Peyer's patch (tissue), 4 donors: ENCODE data around the gene TSTD2. TPM values are rescaled to one million over a fixed set of nuclear protein-coding genes. Genes with fewer than 3 reads are reported as not detected.
A peak's percentile ranks its signal among the peaks of the same experiment; 100 is the strongest.
"Not testable (repeated sequence)": the region's sequence is repeated elsewhere in the genome, so short reads cannot be mapped to it uniquely, and the experiment has no call there.

Source experiments
- DNase-seq, 3 donors: peaks; one replicate each; pipeline ENCODE4 v3.0.0-alpha.2; 2017 to 2019
- H3K27ac ChIP-seq, 4 donors: fragments of 200-600 bp; sonication (generic); one replicate each; pipeline ENCODE4 v1.5.1; 2016 to 2019
- H3K27me3 ChIP-seq, 2 donors: fragments of 200-600 bp; sonication (generic); one replicate each; pipeline ENCODE4 v1.5.1; 2019
- H3K36me3 ChIP-seq, 3 donors: fragments of 200-600 bp; sonication (generic); one replicate each; pipeline ENCODE4 v1.5.1; 2016 to 2019
- H3K4me1 ChIP-seq, 4 donors: fragments of 200-600 bp; sonication (generic); one replicate each; pipeline ENCODE4 v1.5.1; 2016 to 2019
- H3K4me3 ChIP-seq, 4 donors: fragments of 200-600 bp; sonication (generic); 1 replicate in 3 of 4; 2 replicates in 1 of 4; pipeline ENCODE4 v1.5.1; 2016 to 2019; ENCODE audit warnings: mild to moderate bottlenecking in 1 of 4
- H3K9me3 ChIP-seq, 4 donors: fragments of 200-600 bp; sonication (generic); one replicate each; pipeline ENCODE4 v1.5.1; 2016 to 2019; ENCODE audit warnings: mild to moderate bottlenecking in 1 of 4
- POLR2A ChIP-seq, 2 donors: fragments of 450-650 bp; IDR thresholded peaks; one replicate each; pipeline ENCODE4 v1.5.1; 2017; ENCODE audit warnings: antibody characterized with exemption in 2 of 2, mild to moderate bottlenecking in 2 of 2, moderate library complexity in 2 of 2
- total RNA-seq, 4 donors: library from RNA; depleted of rRNA; stranded (reverse); fragments of >200 nt; gene quantifications; one replicate each; pipeline ENCODE4 v1.1.0, GENCODE V29; 2016
- TF ChIP-seq, protein P1 (sequence below), 6 experiments: fragments of 450-650 bp in 4 of 6; fragments of 200-600 bp in 2 of 6; sonication (generic) in 1 of 6; IDR thresholded peaks; one replicate each; pipeline ENCODE4 v1.5.1; 2017 to 2019; ENCODE audit warnings: antibody characterized with exemption in 6 of 6, mild to moderate bottlenecking in 3 of 6, moderate library complexity in 1 of 6

The TSTD2 gene
- total RNA-seq, 4 donors from 2014 or later, result 17.2 to 32.2 (median 21.8) TPM

DNA sequence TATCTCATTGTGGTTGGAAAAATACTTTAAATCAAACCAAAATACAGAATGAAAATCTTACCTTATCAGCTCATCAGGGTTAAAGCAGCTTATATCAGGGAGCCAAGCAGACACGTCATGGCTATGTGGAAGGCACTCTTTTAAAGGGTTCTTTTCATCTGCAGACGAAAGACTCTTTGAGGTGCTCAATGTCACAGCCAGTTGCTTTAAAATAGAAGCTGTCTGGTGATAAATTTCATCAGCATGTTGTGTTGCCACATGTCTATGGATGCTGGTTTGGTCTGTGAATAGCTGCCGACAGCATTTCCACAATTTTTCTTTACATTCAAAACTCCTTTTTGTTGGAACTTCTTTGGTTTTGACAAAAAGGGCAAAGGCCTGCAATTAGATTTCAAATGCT, 7.5 kb downstream of the TSTD2 start:
- no peaks in the 10 kb centered on the region for H3K4me1 ChIP-seq
- no peaks in the 10 kb centered on the region for H3K27me3 ChIP-seq
- no peak overlapping the region for H3K27ac ChIP-seq
- no peak for TF ChIP-seq POLR2A (IDR thresholded peaks at IDR 0.05)
- TF ChIP-seq, protein P1, sequence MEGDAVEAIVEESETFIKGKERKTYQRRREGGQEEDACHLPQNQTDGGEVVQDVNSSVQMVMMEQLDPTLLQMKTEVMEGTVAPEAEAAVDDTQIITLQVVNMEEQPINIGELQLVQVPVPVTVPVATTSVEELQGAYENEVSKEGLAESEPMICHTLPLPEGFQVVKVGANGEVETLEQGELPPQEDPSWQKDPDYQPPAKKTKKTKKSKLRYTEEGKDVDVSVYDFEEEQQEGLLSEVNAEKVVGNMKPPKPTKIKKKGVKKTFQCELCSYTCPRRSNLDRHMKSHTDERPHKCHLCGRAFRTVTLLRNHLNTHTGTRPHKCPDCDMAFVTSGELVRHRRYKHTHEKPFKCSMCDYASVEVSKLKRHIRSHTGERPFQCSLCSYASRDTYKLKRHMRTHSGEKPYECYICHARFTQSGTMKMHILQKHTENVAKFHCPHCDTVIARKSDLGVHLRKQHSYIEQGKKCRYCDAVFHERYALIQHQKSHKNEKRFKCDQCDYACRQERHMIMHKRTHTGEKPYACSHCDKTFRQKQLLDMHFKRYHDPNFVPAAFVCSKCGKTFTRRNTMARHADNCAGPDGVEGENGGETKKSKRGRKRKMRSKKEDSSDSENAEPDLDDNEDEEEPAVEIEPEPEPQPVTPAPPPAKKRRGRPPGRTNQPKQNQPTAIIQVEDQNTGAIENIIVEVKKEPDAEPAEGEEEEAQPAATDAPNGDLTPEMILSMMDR (IDR thresholded peaks at IDR 0.05), result no peak
- H3K4me3 ChIP-seq, result no peak overlapping the region
- peaks cover 0 to 23% (median 0%) of the 10 kb centered on the region in 3 donors for H3K36me3 ChIP-seq
- no peaks in the 10 kb centered on the region for H3K9me3 ChIP-seq
- DNase-seq, result no peak

DNA sequence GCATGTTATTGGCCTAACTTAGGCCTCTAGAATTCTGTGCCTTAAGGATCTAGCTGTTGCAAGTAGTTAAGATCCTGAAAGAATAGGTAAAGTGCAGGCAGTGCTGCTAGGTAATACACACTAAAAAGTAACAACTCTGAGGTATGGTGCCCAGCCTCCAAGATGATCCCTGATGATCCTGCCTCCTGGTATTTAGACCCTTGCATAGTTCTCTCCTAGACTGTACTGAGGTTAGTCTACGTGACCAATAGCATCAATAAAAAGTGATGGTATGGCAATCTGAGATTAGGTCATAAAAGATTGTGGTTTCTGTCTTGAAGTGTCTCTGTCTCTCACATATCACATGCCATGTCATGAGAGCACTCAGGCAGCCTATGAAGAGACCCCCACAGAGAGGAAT, 9.2 kb downstream of the TSTD2 start:
- peak overlapping the region in 1 of 4 donors; percentile 51 for H3K27ac ChIP-seq
- no peak for TF ChIP-seq POLR2A (IDR thresholded peaks at IDR 0.05)
- TF ChIP-seq, protein P1 (IDR thresholded peaks at IDR 0.05), result no peak
- H3K4me3 ChIP-seq, result no peak overlapping the region
- H3K36me3 ChIP-seq, result peaks cover 0 to 23% (median 0%) of the 10 kb centered on the region in 3 donors
- H3K27me3 ChIP-seq, result no peaks in the 10 kb centered on the region
- H3K9me3 ChIP-seq, result no peaks in the 10 kb centered on the region
- H3K4me1 ChIP-seq, result no peaks in the 10 kb centered on the region
- DNase-seq, result no peak

DNA sequence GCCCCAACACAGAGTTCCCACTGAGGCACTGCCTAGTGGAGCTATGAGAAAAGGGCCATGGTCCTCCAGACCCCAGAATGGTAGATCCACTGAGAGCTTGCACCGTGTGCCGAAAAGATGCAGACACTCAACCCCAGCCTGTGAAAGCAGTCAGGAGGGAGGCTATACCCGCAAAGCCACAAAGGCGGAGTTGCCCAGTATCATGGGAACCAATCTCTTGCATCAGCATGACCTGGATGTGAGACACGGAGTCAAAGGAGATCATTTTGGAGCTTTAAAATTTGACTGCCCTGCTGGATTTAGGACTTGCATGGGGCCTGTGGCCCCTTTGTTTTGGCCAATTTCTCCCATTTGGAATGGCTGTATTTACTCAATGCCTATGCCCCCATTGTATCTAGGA, 10.7 kb downstream of the TSTD2 start:
- DNase-seq, H3K9me3 ChIP-seq, H3K4me3 ChIP-seq, H3K27ac ChIP-seq, H3K4me1 ChIP-seq, H3K27me3 ChIP-seq: not testable (repeated sequence)
- H3K36me3 ChIP-seq, result peaks cover 0 to 28% (median 0%) of the 10 kb centered on the region in 3 donors

DNA sequence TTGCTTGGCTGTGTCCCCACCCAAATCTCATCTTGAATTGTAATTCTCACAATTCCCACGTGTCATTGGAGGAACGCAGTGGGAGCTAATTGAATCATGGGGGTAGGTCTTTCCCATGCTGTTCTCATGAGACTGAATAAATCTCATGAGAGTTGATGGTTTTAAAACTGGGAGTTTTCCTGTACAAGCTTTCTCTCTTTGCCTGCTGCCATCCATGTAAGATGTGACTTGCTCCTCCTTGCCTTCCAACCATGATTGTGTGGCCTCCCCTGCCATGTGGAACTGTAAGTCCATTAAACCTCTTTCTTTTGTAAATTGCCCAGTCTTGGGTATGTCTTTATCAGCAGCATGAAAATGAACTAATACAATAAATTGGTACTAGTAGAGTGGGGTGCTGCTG, 13.1 kb downstream of the TSTD2 start:
- H3K9me3 ChIP-seq, H3K4me3 ChIP-seq, H3K4me1 ChIP-seq, DNase-seq, H3K27ac ChIP-seq, H3K27me3 ChIP-seq: not testable (repeated sequence)
- peaks cover 0 to 29% (median 0%) of the 10 kb centered on the region in 3 donors for H3K36me3 ChIP-seq

DNA sequence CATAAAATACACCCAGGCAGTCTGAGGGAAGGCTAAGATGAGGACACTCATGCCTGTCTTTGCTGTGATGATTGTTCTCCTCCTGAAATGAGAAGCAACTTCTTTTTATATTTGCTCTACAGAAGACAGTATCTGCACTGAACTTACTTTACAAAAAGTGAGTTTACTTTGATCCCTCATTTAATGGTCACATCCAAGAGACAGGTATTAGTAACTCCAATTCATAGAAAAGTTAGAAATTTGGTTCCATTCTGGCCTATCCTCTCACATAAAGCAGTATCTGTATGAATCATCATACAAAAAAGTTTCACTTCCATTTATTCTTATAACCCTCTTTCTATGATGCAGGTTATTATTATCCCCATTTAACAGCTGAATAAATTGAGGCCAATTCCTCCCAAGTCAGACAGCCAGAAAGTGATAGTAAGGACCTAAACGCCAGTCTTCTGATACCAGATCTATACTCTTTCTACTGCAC, 15.2 kb downstream of the TSTD2 start:
- DNase-seq, result no peak
- Histone ChIP-seq H3K27me3 (no peaks in the 10 kb centered on the region), H3K4me1 (no peaks in the 10 kb centered on the region), H3K9me3 (no peaks in the 10 kb centered on the region), H3K36me3 (peaks cover 0 to 23% (median 0%) of the 10 kb centered on the region in 3 donors), H3K27ac (no peak overlapping the region), H3K4me3 (no peak overlapping the region)
- TF ChIP-seq, protein P1 (IDR thresholded peaks at IDR 0.05), result no peak
- no peak for TF ChIP-seq POLR2A (IDR thresholded peaks at IDR 0.05)

DNA sequence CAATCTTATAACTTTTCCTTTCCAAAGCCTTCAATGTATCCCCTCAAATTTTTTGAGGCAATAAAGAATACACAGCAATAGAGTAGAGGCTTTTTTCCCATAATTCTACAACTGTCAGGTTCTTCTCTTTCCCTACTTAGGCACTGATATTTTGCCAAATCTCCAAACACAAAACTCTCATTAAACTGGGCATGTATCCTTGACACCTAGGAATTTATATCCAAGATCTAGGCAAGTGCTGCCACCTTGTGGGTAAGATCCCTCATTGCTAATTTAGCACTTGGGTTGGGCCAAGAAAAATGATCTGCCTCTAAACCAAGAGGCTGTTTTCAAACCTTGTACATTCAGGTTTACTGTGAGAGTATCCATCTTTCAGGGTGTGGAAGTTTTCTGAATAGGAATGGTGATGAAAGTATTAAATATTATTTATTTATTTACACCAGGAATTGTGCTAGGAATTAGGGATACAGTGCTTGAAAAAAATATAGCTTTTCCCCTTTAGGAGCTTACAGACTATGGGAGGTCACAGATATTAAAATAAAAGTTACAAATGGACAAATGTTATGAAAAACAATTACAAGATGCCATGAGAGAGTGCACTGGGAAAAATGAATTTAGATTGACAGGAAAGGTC, 17.6 kb downstream of the TSTD2 start:
- Histone ChIP-seq H3K9me3 (no peaks in the 10 kb centered on the region), H3K4me1 (no peaks in the 10 kb centered on the region), H3K27ac (no peak overlapping the region), H3K36me3 (peaks cover 0 to 29% (median 0%) of the 10 kb centered on the region in 3 donors), H3K4me3 (no peak overlapping the region), H3K27me3 (no peaks in the 10 kb centered on the region)
- TF ChIP-seq, protein P1 (IDR thresholded peaks at IDR 0.05), result peak; percentile 57 to 88 (median 86)
- no peak for TF ChIP-seq POLR2A (IDR thresholded peaks at IDR 0.05)
- DNase-seq, result peak in 2 of 3 donors; percentile 58 to 84
